COLO668 (cell line): ENCODE measurements around the gene IFT20.

Source experiments
- DNase-seq: peaks from one replicate; lab custom pipeline; 2025; ENCODE audit not compliant: unreplicated experiment; lab: John Stamatoyannopoulos, UW

The IFT20 gene

GRCh38 chr17:28338056-28338768 lies 2.9 kb upstream of the IFT20 start:
- DNase-seq, result no peak

DNA sequence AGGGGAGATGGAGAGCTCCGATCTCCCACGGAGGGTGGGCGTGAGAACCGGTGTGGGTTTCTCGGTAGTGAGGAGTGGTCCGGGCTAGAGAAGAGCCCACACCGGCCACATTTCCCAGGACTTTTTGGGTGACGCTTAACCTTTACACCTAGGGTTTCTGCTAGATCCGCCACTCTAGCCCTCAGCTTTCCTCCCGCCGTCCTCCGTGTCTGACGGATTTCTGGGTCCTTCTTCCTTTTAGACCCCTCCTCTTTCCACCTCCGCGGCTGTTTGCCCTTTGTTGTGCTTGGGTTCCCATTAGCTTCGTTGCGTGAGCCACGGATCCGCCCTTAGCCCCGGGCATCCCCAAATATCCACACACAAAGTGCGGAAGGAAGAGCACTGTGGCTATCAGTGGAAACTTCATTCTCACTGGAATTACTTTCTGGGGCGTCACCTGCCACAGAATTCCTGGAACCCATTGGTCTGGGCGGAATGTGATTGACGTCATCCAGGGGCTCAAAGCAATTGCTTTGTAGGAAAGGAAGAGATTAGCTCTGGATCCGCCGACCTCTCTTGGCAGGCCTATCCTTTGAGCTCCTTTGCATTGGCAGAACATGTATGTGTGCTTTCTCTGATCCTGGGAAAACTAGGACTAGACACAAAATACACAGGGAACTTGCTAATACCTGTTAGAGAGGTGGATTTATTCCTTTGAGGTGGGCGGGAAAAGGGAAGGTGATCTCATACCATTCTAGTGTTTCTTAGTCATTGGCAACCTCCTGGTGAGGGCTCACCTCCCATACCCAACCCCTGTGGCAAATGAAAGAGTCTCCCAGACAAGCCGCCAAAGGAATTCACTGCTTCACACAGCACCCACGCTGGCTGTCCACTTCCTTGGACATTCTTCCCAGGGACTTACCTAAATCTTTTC lies 943 bp upstream of the IFT20 start:
- DNase-seq, result peak; percentile 26

GRCh38 chr17:28334666-28335200 lies 539 bp downstream of the IFT20 start:
- peak; percentile 12 for DNase-seq

DNA sequence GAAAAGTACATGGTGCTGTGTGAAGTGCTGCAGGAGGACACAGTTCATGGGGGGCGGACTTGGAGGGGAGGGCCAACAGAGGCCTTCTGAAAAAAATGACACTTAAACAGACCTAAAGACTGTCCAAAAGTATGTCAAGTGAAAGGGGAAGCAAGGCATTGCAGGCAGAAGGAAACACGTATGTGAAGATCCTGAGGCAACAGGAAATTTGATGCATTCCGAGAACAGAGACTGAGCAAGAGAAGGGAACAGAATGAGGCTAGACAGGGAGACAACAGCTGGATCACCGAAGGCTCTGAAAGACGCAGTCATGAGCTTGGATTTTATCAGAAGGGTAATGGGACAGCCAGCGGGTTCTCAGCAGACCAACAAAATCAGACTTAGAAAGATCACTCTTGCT lies 1.1 kb downstream of the IFT20 start:
- no peak for DNase-seq

- no peak for DNase-seq
Measured at GRCh38 chr17:28333083-28333746, 2.1 kb downstream of the IFT20 start.

DNA sequence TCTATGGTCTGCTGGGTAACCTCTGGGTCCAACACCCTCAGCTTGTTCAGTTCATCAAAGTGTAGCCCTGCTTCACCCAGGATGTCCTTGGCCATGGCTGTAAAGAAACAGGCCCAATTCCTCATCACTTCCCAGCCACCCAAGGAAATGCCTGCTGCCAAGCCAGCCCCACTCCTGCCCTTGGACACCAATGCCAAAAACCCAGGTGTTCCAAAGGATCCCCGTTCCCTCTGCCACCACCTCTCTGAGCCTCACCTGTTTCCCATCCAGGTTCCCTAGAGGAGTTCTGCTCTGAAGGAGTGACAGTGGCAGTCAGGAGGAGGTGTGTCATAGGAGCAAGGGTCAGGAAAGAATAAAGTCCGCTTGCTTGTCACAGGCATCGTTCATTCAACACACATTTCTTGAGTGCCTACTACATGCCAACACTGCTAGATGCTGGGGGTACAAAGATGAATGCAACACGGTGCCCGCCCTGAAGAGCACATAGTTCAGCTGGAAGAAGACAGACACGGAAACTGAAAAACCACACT lies 3.3 kb downstream of the IFT20 start:
- DNase-seq, result no peak

DNA sequence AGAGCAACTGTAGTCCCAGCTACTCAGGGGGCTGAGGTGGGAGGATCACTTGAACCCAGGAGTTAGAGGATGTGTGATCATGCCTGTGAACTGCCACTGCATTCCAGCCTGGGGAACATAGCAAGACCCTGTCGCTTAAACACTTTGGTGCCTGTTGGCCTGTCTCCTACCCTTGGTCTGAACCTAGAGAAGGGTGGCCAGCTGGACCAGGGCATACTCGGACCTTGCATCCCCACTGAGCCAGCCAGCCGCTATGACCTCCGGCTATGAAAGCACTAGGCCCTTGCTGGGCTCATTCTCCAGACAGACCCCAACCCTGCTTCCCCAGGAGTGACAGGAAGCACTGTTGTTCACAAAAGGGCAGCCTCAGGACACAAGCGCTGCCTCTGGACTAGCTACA lies 4.6 kb downstream of the IFT20 start:
- DNase-seq, result no peak

GRCh38 chr17:28328325-28328724 lies 6.9 kb downstream of the IFT20 start:
- DNase-seq, result no peak

DNA sequence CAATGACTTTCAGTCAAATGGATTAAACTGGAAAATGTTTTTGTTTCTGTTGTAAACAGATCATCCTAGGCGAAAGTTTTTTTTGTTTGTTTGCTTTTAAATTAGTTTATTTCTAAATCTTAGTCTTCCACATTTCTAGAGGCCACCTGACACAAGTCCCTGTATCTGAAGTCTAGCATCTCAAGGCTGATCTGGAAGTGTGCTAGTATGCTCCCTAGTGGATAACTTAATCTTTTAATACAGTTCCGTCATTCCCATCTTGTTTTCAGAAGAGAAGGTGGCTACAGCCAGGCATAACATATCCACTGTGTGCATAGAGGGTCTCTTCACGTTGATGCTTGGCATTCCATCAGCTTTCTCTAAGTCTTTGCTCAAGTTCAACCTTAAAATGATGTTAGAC lies 7.6 kb downstream of the IFT20 start:
- no peak for DNase-seq

- DNase-seq, result no peak
Measured at GRCh38 chr17:28327031-28327607, 8.2 kb downstream of the IFT20 start.

GRCh38 chr17:28326114-28326513 lies 9.2 kb downstream of the IFT20 start:
- peak; percentile 12 for DNase-seq

GRCh38 chr17:28325211-28325610 lies 10.1 kb downstream of the IFT20 start:
- no peak for DNase-seq

DNA sequence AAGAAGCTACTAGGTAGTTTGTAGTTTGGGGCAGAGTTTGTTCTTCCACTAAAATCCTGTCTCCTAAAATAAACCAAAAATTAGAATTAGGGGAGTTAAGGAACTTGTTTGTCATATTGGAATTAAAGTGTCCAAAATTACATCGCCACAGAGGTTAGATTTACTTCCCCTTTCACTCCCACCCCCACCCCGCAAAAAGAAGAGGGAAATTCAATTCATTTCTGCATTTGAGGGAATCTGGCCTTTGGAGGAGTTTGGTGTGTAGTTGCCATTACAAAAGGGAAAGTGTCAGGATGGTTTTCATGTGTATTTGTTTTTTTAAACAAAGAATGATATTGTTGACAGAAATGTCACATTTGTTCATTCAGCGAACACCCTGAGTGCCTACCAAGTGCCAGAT lies 10.5 kb downstream of the IFT20 start:
- DNase-seq, result no peak

DNA sequence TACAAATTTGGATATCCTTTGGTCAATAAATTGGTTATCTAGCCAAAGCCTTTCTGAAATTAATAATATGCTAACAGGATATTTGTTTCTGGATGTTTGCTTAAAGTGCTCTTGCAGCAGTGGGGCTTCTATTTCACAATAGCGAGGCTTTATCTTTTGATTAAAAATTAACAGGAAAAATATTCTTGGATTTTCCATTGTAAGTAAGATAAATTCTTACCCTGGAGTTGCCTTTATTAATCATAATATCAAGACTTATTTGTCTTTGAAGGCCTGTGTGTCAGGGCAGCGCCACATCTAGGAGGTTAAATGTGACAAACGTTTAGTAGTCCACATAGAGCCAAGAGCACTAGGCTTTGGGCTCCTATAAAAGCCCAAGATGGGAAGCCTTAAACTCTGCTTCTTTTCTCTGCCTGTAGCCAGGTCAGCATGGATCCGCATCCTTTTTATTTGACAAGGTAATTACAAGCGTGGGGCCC lies 11.0 kb downstream of the IFT20 start:
- no peak for DNase-seq

DNA sequence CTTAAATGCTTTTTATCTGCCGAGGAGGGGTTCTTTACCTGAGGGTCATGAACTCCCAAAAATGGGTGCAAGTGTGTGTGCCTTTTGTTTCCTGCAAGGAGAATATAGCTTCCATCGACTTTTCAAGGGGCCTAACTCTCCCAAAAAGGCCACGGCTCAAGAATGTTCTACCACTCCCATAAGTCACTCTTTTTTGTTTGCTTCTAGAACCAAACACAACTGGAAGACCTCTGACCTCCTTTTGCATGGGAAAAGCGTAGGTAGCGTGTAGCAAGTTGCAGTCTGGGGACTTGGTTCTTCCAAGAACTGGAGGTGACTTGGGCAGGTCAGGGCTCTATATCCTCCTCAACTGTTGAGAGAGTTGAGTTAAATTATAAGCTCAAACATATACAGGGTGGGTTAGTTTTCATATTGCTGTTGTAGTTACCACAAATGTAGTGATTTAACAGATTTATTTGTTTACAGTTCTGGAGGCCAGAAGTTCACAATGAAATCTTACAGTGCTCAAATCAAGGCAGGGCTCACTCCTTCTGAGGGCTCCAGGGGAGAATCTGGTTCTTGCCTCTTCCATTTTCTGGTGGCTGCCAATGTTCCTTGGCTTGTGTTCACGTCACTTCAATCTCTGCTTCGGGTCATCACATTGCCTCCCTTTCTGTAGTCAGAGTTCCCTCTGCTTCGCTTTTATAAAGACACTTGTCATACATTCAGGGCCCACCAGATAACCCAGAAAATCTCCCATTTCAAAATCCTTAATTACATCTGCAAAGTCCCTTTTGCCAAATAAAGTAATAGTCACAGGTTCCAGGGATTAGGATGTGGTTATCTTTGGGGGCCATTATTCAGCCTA lies 14.8 kb downstream of the IFT20 start:
- DNase-seq, result no peak

DNA sequence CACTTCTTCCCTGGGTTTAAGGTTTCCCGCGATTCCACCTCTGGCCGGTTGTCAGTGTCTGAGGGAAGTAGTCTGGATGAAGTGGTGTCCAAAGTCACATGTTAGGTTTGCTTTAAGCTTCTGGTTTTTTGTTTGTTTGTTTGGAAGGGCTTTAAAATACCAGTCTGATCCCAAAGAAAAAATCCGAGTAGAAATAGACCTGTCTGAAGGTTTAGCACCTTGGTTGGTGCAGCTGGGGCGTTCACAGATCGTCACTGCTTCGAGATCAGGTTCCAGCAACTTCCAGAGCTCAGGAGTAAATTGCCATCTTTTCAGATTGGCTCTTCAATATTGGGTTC lies 15.7 kb downstream of the IFT20 start:
- DNase-seq, result no peak

- peak; percentile 96 for DNase-seq
Measured at GRCh38 chr17:28318759-28319597, 16.3 kb downstream of the IFT20 start, which contains the start of gene TMEM97. Gene TMEM97 (plus strand): TSS chr17:28319200. CDS start chr17:28319240, 40 bp downstream.

DNA sequence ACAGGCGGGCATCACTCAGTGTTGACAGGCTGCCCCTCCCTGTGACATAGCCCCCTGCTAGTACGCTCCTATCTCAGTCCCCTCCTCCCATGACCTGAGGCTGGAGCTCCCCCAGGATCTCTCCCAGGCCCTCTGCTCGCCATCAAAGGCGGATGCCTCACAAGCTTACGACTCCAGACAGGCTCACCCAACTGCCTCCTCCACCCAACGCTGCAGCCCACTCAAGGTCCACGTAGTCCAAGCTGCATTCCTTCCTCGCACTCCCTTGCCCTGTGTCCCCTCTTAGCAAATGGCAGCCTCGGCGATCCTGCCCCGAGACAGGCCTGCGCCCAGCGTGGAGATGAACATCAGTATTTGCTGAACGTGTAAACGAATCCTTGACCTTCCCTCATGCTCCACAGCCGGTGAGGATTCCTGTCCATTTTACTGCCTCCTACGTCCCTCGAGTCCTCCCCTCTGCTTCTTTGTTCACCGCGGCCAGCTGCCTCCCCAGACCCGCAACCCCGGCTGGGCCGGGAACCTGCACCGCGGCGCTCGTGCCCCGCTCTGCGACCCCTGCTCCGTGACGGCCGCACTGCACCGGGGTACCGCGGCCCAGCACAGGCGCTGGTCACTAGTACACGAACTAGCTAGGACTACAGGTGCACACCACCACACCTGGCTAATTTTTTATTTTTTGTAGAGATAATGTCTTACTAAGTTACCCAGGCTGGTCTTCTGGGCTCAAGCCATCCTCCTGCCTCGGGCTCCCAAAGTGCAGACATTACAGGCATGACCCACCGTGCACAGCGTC lies 17.1 kb downstream of the IFT20 start:
- DNase-seq, result peak; percentile 39
